Liver (tissue), 9 donors: ENCODE data around the gene TAF13. TPM values are rescaled to one million over a fixed set of nuclear protein-coding genes. Genes with fewer than 3 reads are reported as not detected.

Experiments used
- DNase-seq: peaks from one replicate; pipeline ENCODE4 v3.0.0-alpha.2; 2017; ENCODE audit warnings: low spot score
- H3K27ac ChIP-seq, 2 donors: one replicate each; pipeline ENCODE4 v1.7.0; 2013; ENCODE audit warnings: inconsistent platforms in 2 of 2, low read length in 2 of 2, control low read depth in 1 of 2, low read depth in 1 of 2, mild to moderate bottlenecking in 1 of 2
- H3K27me3 ChIP-seq, 4 donors: one replicate each; pipeline versions ENCODE4 v1.6.1 to v1.7.0; 2013; ENCODE audit warnings: low read length in 3 of 4, inconsistent platforms in 1 of 4, mild to moderate bottlenecking in 1 of 4, moderate library complexity in 1 of 4; ENCODE audit not compliant: control insufficient read depth in 4 of 4, insufficient read depth in 4 of 4
- H3K36me3 ChIP-seq, 4 donors: one replicate each; pipeline versions ENCODE4 v1.6.1 to v1.7.0; 2013; ENCODE audit warnings: low read length in 3 of 4, mild to moderate bottlenecking in 3 of 4, low read depth in 1 of 4, moderate library complexity in 1 of 4; ENCODE audit not compliant: control insufficient read depth in 4 of 4, insufficient read depth in 3 of 4
- H3K4me1 ChIP-seq, 4 donors: one replicate each; pipeline versions ENCODE4 v1.6.1 to v1.7.0; 2013; ENCODE audit warnings: low read length in 3 of 4, mild to moderate bottlenecking in 3 of 4, moderate library complexity in 1 of 4; ENCODE audit not compliant: control insufficient read depth in 4 of 4, insufficient read depth in 4 of 4
- H3K4me3 ChIP-seq, 3 donors: one replicate each; pipeline versions ENCODE4 v1.6.1 to v1.7.0; 2013; ENCODE audit warnings: low read length in 3 of 3, control low read depth in 1 of 3, low read depth in 1 of 3, mild to moderate bottlenecking in 1 of 3
- H3K9ac ChIP-seq, 2 donors: one replicate each; pipeline ENCODE4 v1.7.0; 2013; ENCODE audit warnings: low read length in 2 of 2, mild to moderate bottlenecking in 2 of 2, moderate library complexity in 2 of 2, control low read depth in 1 of 2, low read depth in 1 of 2
- H3K9me3 ChIP-seq, 4 donors: one replicate each; pipeline versions ENCODE4 v1.6.1 to v1.7.0; 2013; ENCODE audit warnings: low read length in 3 of 4; ENCODE audit not compliant: control insufficient read depth in 4 of 4
- CTCF ChIP-seq: fragments of 150-350 bp; IDR thresholded peaks from 2 replicates; pipeline ENCODE4 v1.5.1; 2017; ENCODE audit warnings: improper control_type of control experiment, low read depth, low read length; ENCODE audit not compliant: missing input control
- EGR1 ChIP-seq, 2 donors: IDR thresholded peaks; 2 replicates each; pipeline ENCODE4 v1.6.1; 2016 to 2018; ENCODE audit warnings: antibody characterized with exemption in 2 of 2, low read depth in 2 of 2
- FOXA1 ChIP-seq: IDR thresholded peaks from 2 replicates; pipeline ENCODE4 v1.6.1; 2016; ENCODE audit warnings: antibody characterized with exemption
- FOXA2 ChIP-seq: IDR thresholded peaks from 2 replicates; pipeline ENCODE4 v1.6.1; 2016; ENCODE audit warnings: antibody characterized with exemption
- GABPA ChIP-seq, 2 donors: IDR thresholded peaks in 1 of 2; conservative IDR thresholded peaks in 1 of 2; 2 replicates each; pipeline ENCODE4 v1.6.1; 2016; ENCODE audit warnings: antibody characterized with exemption in 2 of 2, mild to moderate bottlenecking in 1 of 2, moderate library complexity in 1 of 2
- HNF4A ChIP-seq, 2 donors: conservative IDR thresholded peaks; 2 replicates each; pipeline ENCODE4 v1.6.1; 2016; ENCODE audit warnings: antibody characterized with exemption in 2 of 2, mild to moderate bottlenecking in 2 of 2
- JUND ChIP-seq, 2 donors: IDR thresholded peaks; 2 replicates each; pipeline ENCODE4 v1.6.1; 2016; ENCODE audit warnings: antibody characterized with exemption in 2 of 2
- MAX ChIP-seq: IDR thresholded peaks from 2 replicates; pipeline ENCODE4 v1.6.1; 2016; ENCODE audit warnings: antibody characterized with exemption
- NR2F2 ChIP-seq: IDR thresholded peaks from 2 replicates; pipeline ENCODE4 v1.6.1; 2016; ENCODE audit warnings: antibody characterized with exemption
- REST ChIP-seq: IDR thresholded peaks from 2 replicates; pipeline ENCODE4 v1.6.1; 2016; ENCODE audit warnings: antibody characterized with exemption, mild to moderate bottlenecking
- SP1 ChIP-seq: IDR thresholded peaks from 2 replicates; pipeline ENCODE4 v1.6.1; 2018; ENCODE audit warnings: antibody characterized with exemption, mild to moderate bottlenecking
- YY1 ChIP-seq: IDR thresholded peaks from 2 replicates; pipeline ENCODE4 v1.6.1; 2016; ENCODE audit warnings: antibody characterized with exemption, mild to moderate bottlenecking
- ZBTB33 ChIP-seq: IDR thresholded peaks from 2 replicates; pipeline ENCODE4 v1.6.1; 2016; ENCODE audit warnings: antibody characterized with exemption
- WGBS: extraction: QIAGEN DNeasy Blood & Tissue Kit; methylation state at CpG from one replicate; pipeline ENCODE4 v1.1.7; 2013; 5-methylcytosine and 5-hydroxymethylcytosine counted together
- polyA plus RNA-seq, 2 donors: library from polyadenylated mRNA; stranded (reverse) in 1 of 2; unstranded in 1 of 2; fragments of 200-250 nt in 1 of 2; fragments of >200 nt in 1 of 2; fragmentation: Nextera tagmentation in 1 of 2; extraction: Ambion mirVana in 1 of 2; gene quantifications; one replicate each; pipeline versions ENCODE4 v1.2.1 to v1.2.3, GENCODE V29; 2013 to 2015
- total RNA-seq, 2 donors: library from RNA; depleted of rRNA; stranded (reverse); fragments of >200 nt; gene quantifications; one replicate each; pipeline ENCODE4 v1.2.3, GENCODE V29; 2014
- donor health status: healthy.
- donor health status: healthy.
- donor health status: healthy.
- donor health status: healthy.
- donor health status: healthy.

The TAF13 gene
- total and polyA plus RNA-seq, 4 donors = 17.9 to 31.7 (median 20.2) TPM

GRCh38 chr1:109080441-109081082, 4.8 kb upstream of the TAF13 start:
- no peak overlapping the region for H3K4me3 ChIP-seq
- H3K9me3 ChIP-seq = no peaks in the 10 kb centered on the region
- 85% methylated on average over 5 of the region's 5 CpGs for WGBS
- H3K27ac ChIP-seq = no peak overlapping the region
- DNase-seq = no peak
- no peaks in the 10 kb centered on the region for H3K27me3 ChIP-seq
- TF ChIP-seq NR2F2 (no peak), CTCF (no peak), EGR1 (IDR thresholded peaks at IDR 0.05; ENCODE audit: low read depth in 2 of 2) (no peak)
- H3K4me1 ChIP-seq = no peaks in the 10 kb centered on the region
- H3K36me3 ChIP-seq = no peaks in the 10 kb centered on the region
- H3K9ac ChIP-seq = no peak overlapping the region

GRCh38 chr1:109079240-109079622, 3.4 kb upstream of the TAF13 start:
- TF ChIP-seq FOXA1 (no peak), HNF4A (conservative IDR thresholded peaks at IDR 0.05) (no peak), FOXA2 (no peak), NR2F2 (no peak)
- Histone ChIP-seq H3K4me3 (no peak overlapping the region), H3K27ac (no peak overlapping the region), H3K27me3 (no peaks in the 10 kb centered on the region), H3K4me1 (peaks cover 0 to 8% (median 7%) of the 10 kb centered on the region in 4 donors), H3K9ac (no peak overlapping the region), H3K36me3 (no peaks in the 10 kb centered on the region), H3K9me3 (no peaks in the 10 kb centered on the region)
- no peak for DNase-seq
- 95% methylated on average over 2 of the region's 2 CpGs for WGBS

GRCh38 chr1:109078317-109078716, 2.5 kb upstream of the TAF13 start:
- 86% methylated on average over 1 of the region's 1 CpG for WGBS
- Histone ChIP-seq H3K9me3 (no peaks in the 10 kb centered on the region), H3K9ac (no peak overlapping the region), H3K27me3 (no peaks in the 10 kb centered on the region), H3K27ac (no peak overlapping the region), H3K36me3 (no peaks in the 10 kb centered on the region), H3K4me3 (no peak overlapping the region), H3K4me1 (peaks cover 0 to 8% (median 7%) of the 10 kb centered on the region in 4 donors)
- TF ChIP-seq ZBTB33 (no peak), EGR1 (IDR thresholded peaks at IDR 0.05; ENCODE audit: low read depth in 2 of 2) (no peak), FOXA1 (no peak)
- no peak for DNase-seq

- H3K36me3 ChIP-seq = peaks cover 3 to 16% (median 12%) of the 10 kb centered on the region in 4 donors
- TF ChIP-seq HNF4A (conservative IDR thresholded peaks at IDR 0.05) (no peak), SP1 (no peak), EGR1 (IDR thresholded peaks at IDR 0.05; ENCODE audit: low read depth in 2 of 2) (no peak), YY1 (no peak), GABPA (IDR thresholded peaks at IDR 0.05 in 1 of 2, conservative IDR thresholded peaks at IDR 0.05 in 1 of 2) (no peak), FOXA1 (no peak), JUND (IDR thresholded peaks at IDR 0.05) (no peak), REST (no peak), MAX (no peak), ZBTB33 (no peak)
- 94% methylated on average over 1 of the region's 1 CpG for WGBS
These were observed 6.5 kb downstream of the TAF13 start for GRCh38 chr1:109069294-109069693.

More at GRCh38 chr1:109069294-109069693, 6.5 kb downstream of the TAF13 start:
- no peak for DNase-seq
- no peaks in the 10 kb centered on the region for H3K27me3 ChIP-seq
- no peak overlapping the region for H3K9ac ChIP-seq
- H3K4me1 ChIP-seq = no peaks in the 10 kb centered on the region
- no peak overlapping the region for H3K27ac ChIP-seq
- H3K4me3 ChIP-seq = no peak overlapping the region
- no peaks in the 10 kb centered on the region for H3K9me3 ChIP-seq
